NCI-H2227 treated with DMSO at 0.1 percent for 48 hours (cell line): Measurements from ENCODE around the gene IFNA1.
"Not testable (repeated sequence)": the region's sequence is repeated elsewhere in the genome, so short reads cannot be mapped to it uniquely, and the experiment has no call there.

Experiments used
- DNase-seq: peaks from one replicate; lab custom pipeline; 2025; lab: John Stamatoyannopoulos, UW

The IFNA1 gene

GRCh38 chr9:21440139-21440538 is at the start of gene IFNA1:
IFNA1 (plus strand) TSS chr9:21440439; CDS start chr9:21440508, 69 bp downstream.
- DNase-seq = no peak

- DNase-seq = no peak
Observed at GRCh38 chr9:21392270-21392669, 48.0 kb upstream of the IFNA1 start.

GRCh38 chr9:21395778-21396717 is 44.2 kb upstream of the IFNA1 start:
- no peak for DNase-seq

GRCh38 chr9:21398955-21399489 is 41.2 kb upstream of the IFNA1 start:
- DNase-seq = no peak

GRCh38 chr9:21399956-21400355 is 40.3 kb upstream of the IFNA1 start:
- no peak for DNase-seq

- no peak for DNase-seq
Observed at GRCh38 chr9:21402386-21403251, 37.6 kb upstream of the IFNA1 start.

GRCh38 chr9:21404146-21404545 is 36.1 kb upstream of the IFNA1 start:
- no peak for DNase-seq

- no peak for DNase-seq
Observed at GRCh38 chr9:21408817-21409216, 31.4 kb upstream of the IFNA1 start, which contains the start of gene IFNA8. IFNA8 (plus strand) TSS chr9:21409117; CDS start chr9:21409177, 60 bp downstream.

- DNase-seq = no peak
Observed at GRCh38 chr9:21412107-21412506, 28.1 kb upstream of the IFNA1 start.

- DNase-seq = no peak
Observed at GRCh38 chr9:21413151-21413550, 27.1 kb upstream of the IFNA1 start.

- DNase-seq = no peak
Observed at GRCh38 chr9:21413624-21414023, 26.6 kb upstream of the IFNA1 start.

GRCh38 chr9:21414220-21414940 is 25.9 kb upstream of the IFNA1 start:
- no peak for DNase-seq

GRCh38 chr9:21415493-21416267 is 24.6 kb upstream of the IFNA1 start:
- DNase-seq = no peak

GRCh38 chr9:21428235-21428634 is 12.0 kb upstream of the IFNA1 start:
- DNase-seq = no peak

- no peak for DNase-seq
Observed at GRCh38 chr9:21429191-21429590, 11.0 kb upstream of the IFNA1 start.

GRCh38 chr9:21432672-21433425 is 7.4 kb upstream of the IFNA1 start:
- no peak for DNase-seq

GRCh38 chr9:21434202-21435014 is 5.8 kb upstream of the IFNA1 start:
- DNase-seq = peak; percentile 1

GRCh38 chr9:21435015-21435383 is 5.2 kb upstream of the IFNA1 start:
- not testable (repeated sequence) for DNase-seq

- DNase-seq = no peak
Observed at GRCh38 chr9:21443849-21444625, 3.8 kb downstream of the IFNA1 start.
